Inflammatory macrophage treated with lipopolysaccharide for 1 hour (primary cell): ENCODE data around the gene REL.

Experiments
- DNase-seq, 2 donors: peaks; one replicate each; pipeline ENCODE4 v3.0.0-alpha.2; 2020 to 2022

REL gene

GRCh38 chr2:60966507-60967405, 85.4 kb downstream of the REL start:
- DNase-seq, result no peak

GRCh38 chr2:60972889-60973656, 91.7 kb downstream of the REL start:
- no peak for DNase-seq

- DNase-seq, result no peak
Observed at GRCh38 chr2:60973705-60974104, 92.3 kb downstream of the REL start.

GRCh38 chr2:60974652-60975051, 93.3 kb downstream of the REL start:
- DNase-seq, result no peak
